Endothelial cell of umbilical vein (primary cell): ENCODE measurements around the gene WDR18. TPM values are rescaled to one million over a fixed set of nuclear protein-coding genes. Genes with fewer than 3 reads are reported as not detected.

Experiments
- BruUV-seq: library from RNA; stranded (reverse); fragments of 400-500 nt; replicated peaks from 2 replicates; lab custom pipeline; 2021; lab: Mats Ljungman, UMichigan
- CTCF ChIA-PET: fragments of 300-600, 350-600 bp; sonication (Branson Sonifier 250); formaldehyde crosslinking; loops from one replicate; lab custom pipeline; 2021; ENCODE audit warnings: antibody characterized with exemption, inconsistent platforms; lab: Charles Lee
- POLR2A ChIA-PET: fragments of 300-600, 350-600 bp; sonication (Branson Sonifier 250); formaldehyde crosslinking; loops from one replicate; lab custom pipeline; 2021; ENCODE audit warnings: antibody characterized with exemption, inconsistent platforms; lab: Charles Lee
- DNase-seq: peaks from one replicate; pipeline ENCODE4 v3.0.0-alpha.2; 2011; ENCODE audit warnings: low read depth, low spot score
- FAIRE-seq: peaks from 2 replicates; lab custom pipeline; 2011; peaks lifted over from hg19 to GRCh38; lab: Jason Lieb, UNC
- H2AFZ ChIP-seq: 2 replicates; pipeline ENCODE4 v1.6.0; 2012; ENCODE audit warnings: low read depth, low read length, control low read depth, inconsistent platforms
- H3K27ac ChIP-seq: 2 replicates; pipeline ENCODE4 v1.5.1; 2011; ENCODE audit warnings: low read depth, mild to moderate bottlenecking, control low read depth, low read length, moderate library complexity; ENCODE audit not compliant: insufficient read depth
- H3K27me3 ChIP-seq, 2 experiments: 2 replicates each; pipeline versions ENCODE4 v1.6.0 to v1.6.1; 2011; ENCODE audit warnings: low read length in 2 of 2, mixed read lengths in 1 of 2; ENCODE audit not compliant: control insufficient read depth in 2 of 2, insufficient read depth in 2 of 2
- H3K36me3 ChIP-seq, 2 experiments: 2 replicates in 1 of 2; 3 replicates in 1 of 2; pipeline ENCODE4 v1.5.1; 2011; ENCODE audit warnings: low read length in 2 of 2, mild to moderate bottlenecking in 1 of 2, moderate library complexity in 1 of 2; ENCODE audit not compliant: control insufficient read depth in 2 of 2, insufficient read depth in 2 of 2; ENCODE audit errors: extremely low read depth in 1 of 2
- H3K4me1 ChIP-seq: 3 replicates; pipeline ENCODE4 v1.5.1; 2011; ENCODE audit warnings: mild to moderate bottlenecking, low read length; ENCODE audit not compliant: control insufficient read depth, insufficient read depth; ENCODE audit errors: extremely low read depth
- H3K4me2 ChIP-seq: 2 replicates; pipeline ENCODE4 v1.6.1; 2011; ENCODE audit warnings: low read length, control low read depth, mixed read lengths; ENCODE audit not compliant: insufficient read depth
- H3K4me3 ChIP-seq, 3 experiments: fragments of 200-600 bp in 1 of 3; sonication (generic), shearing (Covaris generic) in 1 of 3; replicated peaks in 1 of 3; 2 replicates each; pipeline ENCODE4 v1.5.1; 2011 to 2016; ENCODE audit warnings: control low read depth in 3 of 3, low read length in 3 of 3, mild to moderate bottlenecking in 2 of 3, inconsistent platforms in 1 of 3, low read depth in 1 of 3, moderate library complexity in 1 of 3; ENCODE audit not compliant: insufficient read depth in 1 of 3
- H3K79me2 ChIP-seq: 2 replicates; pipeline ENCODE4 v1.6.0; 2012; ENCODE audit warnings: low read length, inconsistent platforms; ENCODE audit not compliant: control insufficient read depth, insufficient read depth
- H3K9ac ChIP-seq: replicated peaks from 2 replicates; pipeline ENCODE3; 2011; ENCODE audit warnings: low read length, control low read depth; ENCODE audit not compliant: insufficient read depth; ENCODE audit errors: extremely low read depth
- H3K9me1 ChIP-seq: replicated peaks from 3 replicates; pipeline ENCODE4 v1.6.0; 2011; ENCODE audit warnings: mild to moderate bottlenecking, low read length; ENCODE audit not compliant: control insufficient read depth, insufficient read depth; ENCODE audit errors: extremely low read depth
- H3K9me3 ChIP-seq: replicated peaks from 2 replicates; pipeline ENCODE4 v1.5.1; 2012; ENCODE audit warnings: low read length, inconsistent platforms; ENCODE audit not compliant: control insufficient read depth, insufficient read depth
- H4K20me1 ChIP-seq: replicated peaks from 2 replicates; pipeline ENCODE3; 2011; ENCODE audit warnings: mild to moderate bottlenecking, low read length; ENCODE audit not compliant: control insufficient read depth, insufficient read depth; ENCODE audit errors: extremely low read depth
- CTCF ChIP-seq, 2 donors: IDR thresholded peaks; 1 replicate in 1 of 2; 2 replicates in 1 of 2; pipeline ENCODE4 v1.5.1; 2011; ENCODE audit warnings: low read length in 2 of 2, mild to moderate bottlenecking in 2 of 2, moderate library complexity in 2 of 2, control low read depth in 1 of 2, inconsistent platforms in 1 of 2, low read depth in 1 of 2; ENCODE audit not compliant: insufficient read depth in 1 of 2; ENCODE audit errors: extremely low read depth in 1 of 2
- GATA2 ChIP-seq: IDR thresholded peaks from 2 replicates; pipeline ENCODE4 v1.7.0; 2011; ENCODE audit warnings: low read depth, mild to moderate bottlenecking, moderate library complexity, mixed read lengths, low read length; ENCODE audit not compliant: insufficient read length, insufficient read depth
- JUN ChIP-seq: IDR thresholded peaks from 2 replicates; pipeline ENCODE4 v1.6.1; 2011; ENCODE audit warnings: borderline replicate concordance, low read depth; ENCODE audit not compliant: insufficient read length, insufficient read depth
- MAX ChIP-seq: IDR thresholded peaks from 2 replicates; pipeline ENCODE4 v1.6.1; 2011; ENCODE audit not compliant: insufficient read depth, insufficient read length
- dilution Hi-C: fragments of 300-500 bp; cut with MboI; formaldehyde crosslinking; loops from one replicate; pipeline ENCODE4 v1.15.0; 2019; ENCODE audit warnings: low sequenced_read_pairs; ENCODE audit not compliant: extremely low pct_ligation_motif_present
- intact Hi-C: fragments of 100-400 bp; cut with micrococcal nuclease; formaldehyde crosslinking; loops from one replicate; pipeline ENCODE4 v1.10.0; 2022
- polyA plus RNA-seq, 4 experiments: library from polyadenylated mRNA; depleted of rRNA in 3 of 4; stranded (reverse) in 3 of 4; unstranded in 1 of 4; fragments of >200 nt; gene quantifications; 2 replicates each; pipeline versions ENCODE4 v1.2.1 to v1.2.3, GENCODE V29; 2011 to 2012; ENCODE audit warnings: missing spikeins in 1 of 4
- total RNA-seq: library from RNA; stranded (reverse); gene quantifications from 2 replicates; pipeline ENCODE4 v1.2.3, GENCODE V29; 2021

WDR18 gene
- total and polyA plus RNA-seq, 2 donors (not counting 3 experiments of a cell fraction or from before 2014, with no cell fraction given), result 54.8 to 102 TPM

GRCh38 chr19:1019616-1019961, 35.4 kb downstream of the WDR18 start:
- H3K27ac ChIP-seq, result no peak overlapping the region
- H4K20me1 ChIP-seq, result no peaks in the 10 kb centered on the region
- dilution Hi-C loops, result no loop called here
- no peaks in the 10 kb centered on the region for H3K27me3 ChIP-seq
- peak overlapping the region; percentile 93 for H3K9ac ChIP-seq
- ChIA-PET POLR2A (no interaction called here), CTCF (interaction anchor here (0.6 kb wide), 1 partner anchor 85 kb away, joined by 3 read pairs; no protein-coding TSS in a partner anchor)
- TF ChIP-seq MAX (no peak), CTCF (IDR thresholded peaks at IDR 0.05; ENCODE audit: extremely low read depth in 1 of 2, insufficient read depth in 1 of 2, low read depth in 1 of 2, low read length in 2 of 2) (no peak), GATA2 (no peak), JUN (no peak)
- DNase-seq (no peak), FAIRE-seq (no peak)
- H3K9me3 ChIP-seq, result no peaks in the 10 kb centered on the region
- no peaks in the 10 kb centered on the region for H3K9me1 ChIP-seq
- H3K79me2 ChIP-seq, result peaks cover 63% of the 10 kb centered on the region
- peak overlapping the region; percentile 86 for H3K4me2 ChIP-seq
- peaks cover 0 to 3% of the 10 kb centered on the region in 2 experiments for H3K36me3 ChIP-seq
- no TSS peak for BruUV-seq
- intact Hi-C loops, result no loop called here
- peak overlapping the region; percentile 80 to 90 (median 88) for H3K4me3 ChIP-seq
- H3K4me1 ChIP-seq, result peaks cover 40% of the 10 kb centered on the region
- H2AFZ ChIP-seq, result no peak overlapping the region
